H1 (cell line): ENCODE measurements around the gene DLK2. TPM values are rescaled to one million over a fixed set of nuclear protein-coding genes. Genes with fewer than 3 reads are reported as not detected.

Experiments
- CTCF ChIA-PET: fragments of 300-600 bp; sonication (Branson Sonifier 250); formaldehyde crosslinking; loops from one replicate; lab custom pipeline; 2021; ENCODE audit not compliant: partially characterized antibody; lab: Charles Lee
- POLR2A ChIA-PET: fragments of 300-600 bp; sonication (Branson Sonifier 250); formaldehyde crosslinking; loops from one replicate; lab custom pipeline; 2021; ENCODE audit warnings: inconsistent platforms; ENCODE audit not compliant: partially characterized antibody; lab: Charles Lee
- DNase-seq, 2 experiments: peaks; one replicate each; pipeline versions ENCODE4 v3.0.0 to v3.0.0-alpha.2; 2010 to 2022; ENCODE audit warnings: low spot score in 2 of 2, low read depth in 1 of 2, mixed read lengths in 1 of 2
- FAIRE-seq: peaks from 2 replicates; lab custom pipeline; 2011; peaks lifted over from hg19 to GRCh38; lab: Jason Lieb, UNC
- H2AFZ ChIP-seq: 2 replicates; pipeline ENCODE4 v1.8.1; 2012; ENCODE audit warnings: low read length, inconsistent platforms
- H2AK5ac ChIP-seq: 2 replicates; pipeline ENCODE4 v1.6.1; 2013; ENCODE audit warnings: low read depth, low read length
- H2BK120ac ChIP-seq: replicated peaks from 2 replicates; pipeline ENCODE3; 2013; ENCODE audit warnings: low read depth, low read length, inconsistent platforms
- H2BK12ac ChIP-seq: 2 replicates; pipeline ENCODE4 v1.6.1; 2013; ENCODE audit warnings: low read depth, low read length
- H2BK15ac ChIP-seq: 2 replicates; pipeline ENCODE4 v1.6.1; 2013; ENCODE audit warnings: low read length
- H2BK20ac ChIP-seq: 2 replicates; pipeline ENCODE4 v1.6.1; 2013; ENCODE audit warnings: low read length
- H2BK5ac ChIP-seq: 2 replicates; pipeline ENCODE4 v1.6.1; 2013; ENCODE audit warnings: low read depth, low read length
- H3K14ac ChIP-seq: 2 replicates; pipeline ENCODE4 v1.6.1; 2013; ENCODE audit warnings: inconsistent platforms; ENCODE audit not compliant: insufficient read length
- H3K18ac ChIP-seq: 2 replicates; pipeline ENCODE4 v1.6.1; 2013; ENCODE audit warnings: low read length; ENCODE audit errors: extremely low read depth
- H3K23ac ChIP-seq: 2 replicates; pipeline ENCODE4 v1.6.1; 2013; ENCODE audit warnings: inconsistent platforms; ENCODE audit not compliant: insufficient read length
- H3K23me2 ChIP-seq: 2 replicates; pipeline ENCODE4 v1.6.1; 2013; ENCODE audit warnings: low read depth, low read length
- H3K27ac ChIP-seq: 2 replicates; pipeline ENCODE4 v1.6.1; 2011; ENCODE audit warnings: low read depth, low read length, inconsistent platforms
- H3K27me3 ChIP-seq, 4 experiments: replicated peaks in 1 of 4; 1 replicate in 1 of 4; 2 replicates in 3 of 4; pipeline versions ENCODE4 v1.6.1 to v1.8.1; 2011 to 2013; ENCODE audit warnings: low read length in 3 of 4, mild to moderate bottlenecking in 3 of 4, inconsistent platforms in 2 of 4, mixed read lengths in 2 of 4, moderate library complexity in 1 of 4; ENCODE audit not compliant: control insufficient read depth in 3 of 4, insufficient read depth in 3 of 4; ENCODE audit errors: extremely low read depth in 1 of 4
- H3K36me3 ChIP-seq, 4 experiments: 2 replicates each; pipeline versions ENCODE4 v1.6.1 to v1.8.1; 2011 to 2013; ENCODE audit warnings: mild to moderate bottlenecking in 4 of 4, low read length in 3 of 4, moderate library complexity in 2 of 4, control low read depth in 1 of 4, inconsistent platforms in 1 of 4; ENCODE audit not compliant: insufficient read depth in 4 of 4, control insufficient read depth in 2 of 4
- H3K4ac ChIP-seq: replicated peaks from 2 replicates; pipeline ENCODE3; 2013; ENCODE audit warnings: low read length, low read depth, mixed read lengths, inconsistent platforms; ENCODE audit not compliant: insufficient read length
- H3K4me1 ChIP-seq, 4 experiments: replicated peaks in 1 of 4; 1 replicate in 1 of 4; 2 replicates in 3 of 4; pipeline versions ENCODE4 v1.6.1 to v1.8.1; 2011 to 2013; ENCODE audit warnings: low read length in 3 of 4, inconsistent platforms in 2 of 4, mixed read lengths in 1 of 4; ENCODE audit not compliant: insufficient read depth in 4 of 4, control insufficient read depth in 3 of 4
- H3K4me2 ChIP-seq, 2 experiments: 2 replicates each; pipeline versions ENCODE4 v1.6.1 to v1.8.1; 2011 to 2013; ENCODE audit warnings: low read depth in 2 of 2, low read length in 2 of 2, control low read depth in 1 of 2, inconsistent platforms in 1 of 2, mild to moderate bottlenecking in 1 of 2; ENCODE audit not compliant: insufficient read depth in 1 of 2
- H3K4me3 ChIP-seq, 4 experiments: fragments of 200-600, 300-600 bp in 1 of 4; sonication (generic), shearing (Covaris generic), sonication (Bioruptor Twin) in 1 of 4; 2 replicates each; pipeline versions ENCODE4 v1.5.1 to v1.8.1; 2011 to 2016; ENCODE audit warnings: low read length in 4 of 4, low read depth in 3 of 4, control low read depth in 2 of 4, inconsistent platforms in 2 of 4, mild to moderate bottlenecking in 2 of 4, mixed read lengths in 1 of 4, moderate library complexity in 1 of 4; ENCODE audit not compliant: insufficient read depth in 2 of 4; ENCODE audit errors: extremely low read depth in 1 of 4
- H3K56ac ChIP-seq: replicated peaks from 2 replicates; pipeline ENCODE3; 2013; ENCODE audit warnings: low read depth, mild to moderate bottlenecking, mixed read lengths, low read length, inconsistent platforms; ENCODE audit not compliant: insufficient read length
- H3K79me1 ChIP-seq: 2 replicates; pipeline ENCODE4 v1.6.1; 2013; ENCODE audit warnings: low read depth, low read length, control low read depth
- H3K79me2 ChIP-seq, 2 experiments: 2 replicates each; pipeline versions ENCODE4 v1.6.1 to v1.8.1; 2012 to 2013; ENCODE audit warnings: low read length in 2 of 2, mild to moderate bottlenecking in 2 of 2, inconsistent platforms in 1 of 2; ENCODE audit not compliant: insufficient read depth in 2 of 2, control insufficient read depth in 1 of 2
- H3K9ac ChIP-seq, 4 experiments: replicated peaks in 1 of 4; 1 replicate in 1 of 4; 2 replicates in 3 of 4; pipeline versions ENCODE4 v1.6.1 to v1.8.1; 2011 to 2013; ENCODE audit warnings: low read depth in 3 of 4, low read length in 3 of 4, control low read depth in 2 of 4, mild to moderate bottlenecking in 2 of 4, moderate library complexity in 2 of 4, inconsistent platforms in 1 of 4; ENCODE audit errors: extremely low read depth in 1 of 4
- H3K9me3 ChIP-seq, 2 experiments: 2 replicates each; pipeline versions ENCODE4 v1.6.1 to v1.8.1; 2012 to 2013; ENCODE audit warnings: mild to moderate bottlenecking in 2 of 2, moderate library complexity in 2 of 2, control low read depth in 1 of 2, inconsistent platforms in 1 of 2, low read depth in 1 of 2, low read length in 1 of 2, mixed read lengths in 1 of 2; ENCODE audit not compliant: insufficient read depth in 2 of 2
- H4K20me1 ChIP-seq, 2 experiments: replicated peaks in 1 of 2; 2 replicates each; pipeline versions ENCODE3 to v1.8.1; 2011 to 2013; ENCODE audit warnings: inconsistent platforms in 2 of 2, low read length in 2 of 2, mild to moderate bottlenecking in 1 of 2; ENCODE audit not compliant: insufficient read depth in 2 of 2, control insufficient read depth in 1 of 2
- H4K5ac ChIP-seq: 2 replicates; pipeline ENCODE4 v1.6.1; 2013; ENCODE audit warnings: low read length, low read depth, mixed read lengths, inconsistent platforms; ENCODE audit not compliant: insufficient read length
- H4K8ac ChIP-seq: 2 replicates; pipeline ENCODE4 v1.8.0; 2013; ENCODE audit warnings: mild to moderate bottlenecking, moderate library complexity, low read length, inconsistent platforms; ENCODE audit not compliant: insufficient read depth; ENCODE audit errors: extremely low read depth
- H4K91ac ChIP-seq: replicated peaks from 2 replicates; pipeline ENCODE3; 2013; ENCODE audit warnings: low read length, mixed read lengths, inconsistent platforms; ENCODE audit not compliant: insufficient read length
- E2F6 ChIP-seq: IDR thresholded peaks from 2 replicates; pipeline ENCODE4 v1.6.1; 2012; ENCODE audit warnings: inconsistent platforms
- EGR1 ChIP-seq: IDR thresholded peaks from 2 replicates; pipeline ENCODE4 v1.6.1; 2011; ENCODE audit warnings: low read depth, low read length, borderline replicate concordance
- FOSL1 ChIP-seq: IDR thresholded peaks from 2 replicates; pipeline ENCODE4 v1.6.1; 2011; ENCODE audit warnings: mild to moderate bottlenecking, low read depth, low read length, moderate library complexity; ENCODE audit not compliant: insufficient read depth
- GABPA ChIP-seq: IDR thresholded peaks from 2 replicates; pipeline ENCODE4 v1.6.1; 2011; ENCODE audit warnings: mild to moderate bottlenecking, low read length, moderate library complexity, borderline replicate concordance; ENCODE audit not compliant: insufficient read depth
- JUND ChIP-seq: IDR thresholded peaks from 2 replicates; pipeline ENCODE4 v1.6.1; 2011; ENCODE audit warnings: mild to moderate bottlenecking, improper control_type of control experiment, low read length
- KDM5A ChIP-seq: fragments of 200-600 bp; IDR thresholded peaks from 2 replicates; pipeline ENCODE4 v1.7.1; 2012; ENCODE audit warnings: mild to moderate bottlenecking, low read length, inconsistent platforms, mixed read lengths
- NRF1 ChIP-seq: IDR thresholded peaks from 2 replicates; pipeline ENCODE4 v1.6.1; 2011; ENCODE audit warnings: mild to moderate bottlenecking, low read depth, low read length, improper control_type of control experiment
- RXRA ChIP-seq: IDR thresholded peaks from 2 replicates; pipeline ENCODE4 v1.6.1; 2011; ENCODE audit warnings: low read depth, mild to moderate bottlenecking, low read length, moderate library complexity; ENCODE audit not compliant: insufficient read depth
- SUZ12 ChIP-seq: fragments of 200-600 bp; sonication (generic); IDR thresholded peaks from 2 replicates; pipeline ENCODE4 v1.6.1; 2012; ENCODE audit warnings: mild to moderate bottlenecking, inconsistent platforms, low read length, moderate library complexity, mixed read lengths
- YY1 ChIP-seq: IDR thresholded peaks from 2 replicates; pipeline ENCODE4 v1.6.1; 2011; ENCODE audit warnings: low read depth, mild to moderate bottlenecking, low read length
- WGBS, 2 experiments: shearing (Covaris generic) in 1 of 2; methylation state at CpG; one replicate each; pipeline versions ENCODE4 v1.1.6 to v1.1.7; 2013 to 2015; ENCODE audit warnings: low lambda C conversion rate in 2 of 2, mixed read lengths in 2 of 2, inconsistent platforms in 1 of 2, low coverage in 1 of 2, missing lambda C conversion rate in 1 of 2; ENCODE audit not compliant: insufficient replicate concordance in 2 of 2, insufficient coverage in 1 of 2, insufficient read length in 1 of 2; ENCODE audit errors: extremely low coverage in 1 of 2, missing lambda C conversion rate in 1 of 2; 5-methylcytosine and 5-hydroxymethylcytosine counted together
- polyA plus RNA-seq, 7 experiments: library from polyadenylated mRNA; depleted of rRNA in 3 of 7; stranded (reverse) in 5 of 7; unstranded in 2 of 7; fragments of >200 nt in 5 of 7; fragments of 200-250 nt in 2 of 7; gene quantifications; 1 replicate in 5 of 7; 2 replicates in 1 of 7; 4 replicates in 1 of 7; pipeline versions ENCODE4 v1.2.1 to v1.2.3, GENCODE V29; 2011 to 2013; ENCODE audit warnings: missing spikeins in 2 of 7, mixed read lengths in 2 of 7
- total RNA-seq: library from RNA; stranded (reverse); fragmentation: NEBNext Ultra II Directional; extraction: Animal tissue kit (Norgen Biotek cat#: 25700); gene quantifications from 2 replicates; pipeline ENCODE4 v1.2.1, GENCODE V29; 2021
- TF ChIP-seq, protein P1 (sequence below): IDR thresholded peaks from 2 replicates; pipeline ENCODE4 v1.6.1; 2012; ENCODE audit warnings: low read length, inconsistent platforms

The DLK2 gene
- total and polyA plus RNA-seq, 2 of the 8 experiments (the other 6 are each of a cell fraction or from before 2014, with no cell fraction given): 0.37 to 0.80 TPM

DNA sequence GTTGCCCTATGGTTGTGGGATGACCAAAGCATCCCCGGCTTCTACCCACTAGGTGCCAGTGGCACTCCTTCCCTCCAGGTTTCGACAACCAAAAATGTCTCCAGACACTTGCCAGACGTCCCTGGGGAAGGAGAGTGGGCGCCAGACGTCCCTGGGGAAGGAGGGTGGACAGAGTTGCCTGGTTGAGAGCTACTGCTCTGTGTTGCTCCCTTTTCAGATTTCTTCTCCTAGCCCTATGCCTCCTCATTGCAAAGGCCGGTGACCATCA is 41.7 kb upstream of the DLK2 start:
- Histone ChIP-seq H3K14ac (no peak overlapping the region), H2BK20ac (no peak overlapping the region), H3K27me3 (no peaks in the 10 kb centered on the region), H3K4ac (no peak overlapping the region), H3K4me1 (peaks cover 5 to 17% (median 11%) of the 10 kb centered on the region in 4 experiments), H3K27ac (no peak overlapping the region), H4K91ac (no peak overlapping the region), H3K9me3 (no peaks in the 10 kb centered on the region), H2AK5ac (no peak overlapping the region), H4K5ac (no peak overlapping the region), H2AFZ (no peak overlapping the region), H3K56ac (no peak overlapping the region), H3K18ac (no peak overlapping the region), H3K4me3 (no peak overlapping the region), H4K8ac (no peak overlapping the region), H4K20me1 (peaks cover 8 to 23% of the 10 kb centered on the region in 2 experiments), H3K9ac (no peak overlapping the region), H3K79me1 (peaks cover 16% of the 10 kb centered on the region; the same call in 1 of the 2 replicates), H2BK5ac (no peak overlapping the region; the same call in 1 of the 2 replicates), H2BK120ac (no peak overlapping the region), H3K4me2 (no peak overlapping the region), H3K36me3 (peaks cover 11 to 31% (median 23%) of the 10 kb centered on the region in 4 experiments; a peak in 7 of 8 replicates), H3K23ac (no peak overlapping the region), H2BK15ac (no peak overlapping the region), H2BK12ac (no peak overlapping the region)
- CTCF ChIA-PET: interaction anchor here (0.8 to 32.9 kb wide), 17 partner anchors 4 to 271 kb away, joined by 3 to 536 read pairs (median 6); partner anchors contain the start of genes DLK2, DNPH1, LRRC73 and TJAP1
- 94% methylated on average over 6 of the region's 6 CpGs; no CpG with 5 or more reads in 1 of the 2 experiments for WGBS, 2 experiments
- FAIRE-seq (no peak), DNase-seq (no peak)
- TF ChIP-seq, protein P1, sequence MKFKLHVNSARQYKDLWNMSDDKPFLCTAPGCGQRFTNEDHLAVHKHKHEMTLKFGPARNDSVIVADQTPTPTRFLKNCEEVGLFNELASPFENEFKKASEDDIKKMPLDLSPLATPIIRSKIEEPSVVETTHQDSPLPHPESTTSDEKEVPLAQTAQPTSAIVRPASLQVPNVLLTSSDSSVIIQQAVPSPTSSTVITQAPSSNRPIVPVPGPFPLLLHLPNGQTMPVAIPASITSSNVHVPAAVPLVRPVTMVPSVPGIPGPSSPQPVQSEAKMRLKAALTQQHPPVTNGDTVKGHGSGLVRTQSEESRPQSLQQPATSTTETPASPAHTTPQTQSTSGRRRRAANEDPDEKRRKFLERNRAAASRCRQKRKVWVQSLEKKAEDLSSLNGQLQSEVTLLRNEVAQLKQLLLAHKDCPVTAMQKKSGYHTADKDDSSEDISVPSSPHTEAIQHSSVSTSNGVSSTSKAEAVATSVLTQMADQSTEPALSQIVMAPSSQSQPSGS: no peak
- TF ChIP-seq FOSL1 (no peak), E2F6 (no peak), KDM5A (no peak), GABPA (no peak), RXRA (no peak), SUZ12 (no peak), NRF1 (no peak), YY1 (no peak), JUND (no peak), EGR1 (no peak)
- TF ChIP-seq, all 59 proteins: peak for 0
- Histone ChIP-seq H3K79me2 (peaks cover 4 to 35% of the 10 kb centered on the region in 2 experiments; a peak in 3 of 4 replicates), H3K23me2 (no peaks in the 10 kb centered on the region)
- POLR2A ChIA-PET: interaction anchor here (1.2 to 5.6 kb wide), 7 partner anchors 8 to 41 kb away, joined by 3 to 27 read pairs (median 4); partner anchors contain the start of genes LRRC73, POLR1C and YIPF3
